ENCODE data around the gene SORCS2.
A peak's percentile ranks its signal among the peaks of the same experiment; 100 is the strongest.

Gene SORCS2

DNA sequence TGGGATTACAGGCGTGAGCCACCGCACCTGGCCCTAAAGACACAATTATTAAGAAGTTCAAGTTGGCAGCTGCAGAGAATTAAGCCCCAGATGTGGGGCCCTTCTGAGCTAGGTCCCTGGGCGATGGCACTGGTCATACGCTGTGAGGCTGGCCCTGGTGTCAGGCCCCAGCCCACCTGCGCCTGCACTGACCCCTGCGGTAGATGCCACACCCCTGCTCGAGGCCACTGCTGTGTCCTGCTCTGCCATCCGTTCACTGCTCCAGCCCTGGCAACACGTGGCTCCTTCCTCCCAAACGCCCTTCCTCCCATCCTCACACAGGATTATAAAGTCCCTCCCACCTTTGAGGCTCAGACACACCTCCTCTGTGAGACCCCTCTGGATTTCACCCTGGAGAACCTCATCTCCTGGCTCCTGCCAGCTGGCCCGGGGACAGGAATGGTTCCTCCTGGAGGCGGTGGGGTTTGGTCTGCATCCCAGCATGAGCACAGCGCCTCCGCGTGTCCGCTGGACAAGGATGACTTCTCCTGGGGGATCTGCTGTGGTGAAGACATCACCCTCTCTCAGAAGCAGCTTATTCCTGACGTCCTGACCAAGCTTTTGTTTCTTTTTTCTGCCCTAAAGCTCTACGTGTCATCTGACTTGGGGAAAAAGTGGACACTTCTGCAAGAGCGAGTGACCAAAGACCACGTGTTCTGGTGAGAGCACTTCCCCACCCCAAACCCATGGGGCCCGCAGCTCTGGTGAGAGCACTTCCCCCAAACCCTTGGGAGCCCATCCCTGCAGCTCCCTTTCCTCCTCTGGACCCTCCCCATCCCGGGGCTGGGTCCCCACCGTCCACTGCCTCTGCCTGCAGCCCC, 461.4 kb downstream of the SORCS2 start:
- TF ChIP-seq, protein P1, sequence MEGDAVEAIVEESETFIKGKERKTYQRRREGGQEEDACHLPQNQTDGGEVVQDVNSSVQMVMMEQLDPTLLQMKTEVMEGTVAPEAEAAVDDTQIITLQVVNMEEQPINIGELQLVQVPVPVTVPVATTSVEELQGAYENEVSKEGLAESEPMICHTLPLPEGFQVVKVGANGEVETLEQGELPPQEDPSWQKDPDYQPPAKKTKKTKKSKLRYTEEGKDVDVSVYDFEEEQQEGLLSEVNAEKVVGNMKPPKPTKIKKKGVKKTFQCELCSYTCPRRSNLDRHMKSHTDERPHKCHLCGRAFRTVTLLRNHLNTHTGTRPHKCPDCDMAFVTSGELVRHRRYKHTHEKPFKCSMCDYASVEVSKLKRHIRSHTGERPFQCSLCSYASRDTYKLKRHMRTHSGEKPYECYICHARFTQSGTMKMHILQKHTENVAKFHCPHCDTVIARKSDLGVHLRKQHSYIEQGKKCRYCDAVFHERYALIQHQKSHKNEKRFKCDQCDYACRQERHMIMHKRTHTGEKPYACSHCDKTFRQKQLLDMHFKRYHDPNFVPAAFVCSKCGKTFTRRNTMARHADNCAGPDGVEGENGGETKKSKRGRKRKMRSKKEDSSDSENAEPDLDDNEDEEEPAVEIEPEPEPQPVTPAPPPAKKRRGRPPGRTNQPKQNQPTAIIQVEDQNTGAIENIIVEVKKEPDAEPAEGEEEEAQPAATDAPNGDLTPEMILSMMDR (IDR thresholded peaks at IDR 0.05; ENCODE audit: low read depth, low read length): peak; percentile 8
- DNase-seq (ENCODE audit: low read depth in 2 of 2): peak; percentile 5 to 22
- H3K4me3 ChIP-seq (replicated peaks in 1 of 2; ENCODE audit: low read depth in 2 of 2, low read length in 2 of 2): no peak overlapping the region

DNA sequence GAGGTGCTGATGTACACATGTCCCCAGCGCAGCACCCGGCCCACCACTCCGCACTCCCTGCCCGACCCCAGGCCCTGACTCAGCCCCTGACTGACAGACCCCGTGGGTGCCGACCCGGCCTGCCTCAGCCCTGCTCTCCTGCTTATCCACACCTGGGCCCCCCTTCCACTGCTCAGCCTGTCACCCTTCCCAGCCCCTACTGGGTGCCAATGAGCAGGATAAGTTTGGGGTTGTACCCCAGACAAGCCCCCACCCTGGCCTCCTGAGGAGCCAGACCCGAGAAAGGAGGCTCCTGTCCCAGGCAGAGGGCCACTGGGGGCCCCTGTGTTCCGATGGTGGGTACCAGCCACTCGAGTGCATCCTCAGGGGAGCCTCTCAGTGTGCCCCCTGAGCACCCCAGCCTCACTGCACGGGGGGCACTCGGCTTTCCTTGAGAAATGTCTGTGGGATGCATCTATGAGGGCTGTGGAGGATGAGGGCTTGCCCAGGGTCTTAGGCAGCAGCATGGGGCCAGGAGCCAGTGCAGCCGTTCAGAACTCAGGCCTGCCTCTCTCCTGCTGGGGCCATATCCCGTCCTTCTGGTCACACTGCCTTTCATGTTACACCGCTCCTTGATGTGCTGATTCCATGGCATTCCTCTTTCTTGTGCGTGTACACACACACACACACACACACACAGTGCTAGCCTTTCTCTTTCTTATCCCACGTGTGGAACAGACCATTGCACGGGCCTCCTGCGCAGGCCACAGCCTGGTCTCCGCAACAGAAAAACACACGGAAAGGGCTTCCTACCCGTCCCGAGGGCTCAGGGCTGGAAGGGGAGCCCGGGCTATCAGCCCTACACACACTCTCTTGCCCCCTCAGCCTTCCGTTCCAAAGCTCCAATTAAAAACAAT, 462.5 kb downstream of the SORCS2 start:
- TF ChIP-seq, protein P1 (IDR thresholded peaks at IDR 0.05; ENCODE audit: low read depth, low read length): no peak
- no peak overlapping the region for H3K4me3 ChIP-seq (replicated peaks in 1 of 2; ENCODE audit: low read depth in 2 of 2, low read length in 2 of 2)
- no peak for DNase-seq (ENCODE audit: low read depth in 2 of 2)

DNA sequence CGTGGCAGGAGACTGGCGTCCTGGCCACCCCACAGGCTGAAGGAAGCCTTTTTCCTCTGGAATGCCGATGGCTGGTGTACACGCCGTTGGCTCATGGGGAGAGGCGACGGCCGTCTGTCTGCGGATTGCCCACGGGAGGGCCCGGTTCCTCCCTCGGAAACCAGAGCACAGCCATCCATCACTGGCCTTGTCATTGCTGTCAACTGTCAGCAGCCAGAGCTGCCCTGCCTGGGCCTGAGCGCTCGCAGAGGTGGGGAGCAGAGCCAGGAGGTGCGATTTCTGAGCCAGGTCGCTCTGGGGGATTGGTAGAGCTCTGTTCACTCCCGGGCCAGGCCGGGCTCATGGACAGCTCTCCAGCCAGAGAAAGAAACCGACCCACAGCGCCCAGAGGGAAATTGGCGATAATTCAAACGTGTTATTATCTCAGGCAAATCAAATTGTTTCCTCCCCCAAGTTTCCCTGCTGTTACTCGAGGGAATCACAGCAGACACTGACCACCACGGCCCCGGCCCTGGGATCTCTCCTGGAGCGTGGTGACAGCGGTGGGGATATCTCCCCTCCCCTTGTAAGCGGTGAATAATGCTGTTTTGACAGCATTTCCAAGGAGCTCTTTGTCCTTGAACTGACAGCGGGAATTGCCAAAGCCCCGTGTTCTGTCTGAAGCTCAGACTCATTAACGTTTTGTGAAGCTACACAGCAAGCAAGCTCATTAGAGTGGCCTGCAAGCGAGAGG, 463.3 kb downstream of the SORCS2 start:
- no peak overlapping the region for H3K4me3 ChIP-seq (replicated peaks in 1 of 2; ENCODE audit: low read depth in 2 of 2, low read length in 2 of 2)
- DNase-seq (ENCODE audit: low read depth in 2 of 2): no peak
- TF ChIP-seq, protein P1 (IDR thresholded peaks at IDR 0.05; ENCODE audit: low read depth, low read length): no peak

DNA sequence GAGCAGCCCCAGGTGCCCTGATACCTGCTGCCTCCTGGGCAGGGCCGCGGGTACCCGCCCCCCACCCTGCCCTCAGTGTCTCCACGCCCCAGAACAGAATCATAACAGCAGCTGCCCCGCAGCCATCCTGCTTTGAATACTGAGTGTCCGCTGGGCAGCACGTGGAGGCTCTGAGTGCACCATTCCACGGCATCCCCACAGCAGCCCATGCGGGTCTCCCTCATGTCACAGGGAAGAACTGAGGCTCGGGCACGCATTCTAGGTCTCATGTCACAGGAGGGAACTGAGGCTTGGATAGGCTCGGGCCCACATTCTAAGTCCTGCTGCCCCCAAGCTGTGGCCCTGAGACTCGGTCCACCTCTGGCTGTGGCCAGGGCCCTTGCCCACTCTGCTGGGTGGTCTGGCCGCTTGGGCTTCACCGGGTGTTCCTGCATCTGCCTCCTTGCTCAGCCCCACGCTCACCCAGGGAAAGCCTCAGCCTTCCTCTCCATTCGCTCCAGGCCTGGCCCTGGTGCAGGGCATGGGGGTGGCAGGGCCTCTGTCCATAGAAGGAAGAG, 464.0 kb downstream of the SORCS2 start:
- H3K4me3 ChIP-seq (replicated peaks in 1 of 2; ENCODE audit: low read depth in 2 of 2, low read length in 2 of 2): no peak overlapping the region
- TF ChIP-seq, protein P1 (IDR thresholded peaks at IDR 0.05; ENCODE audit: low read depth, low read length): no peak
- no peak for DNase-seq (ENCODE audit: low read depth in 2 of 2)

DNA sequence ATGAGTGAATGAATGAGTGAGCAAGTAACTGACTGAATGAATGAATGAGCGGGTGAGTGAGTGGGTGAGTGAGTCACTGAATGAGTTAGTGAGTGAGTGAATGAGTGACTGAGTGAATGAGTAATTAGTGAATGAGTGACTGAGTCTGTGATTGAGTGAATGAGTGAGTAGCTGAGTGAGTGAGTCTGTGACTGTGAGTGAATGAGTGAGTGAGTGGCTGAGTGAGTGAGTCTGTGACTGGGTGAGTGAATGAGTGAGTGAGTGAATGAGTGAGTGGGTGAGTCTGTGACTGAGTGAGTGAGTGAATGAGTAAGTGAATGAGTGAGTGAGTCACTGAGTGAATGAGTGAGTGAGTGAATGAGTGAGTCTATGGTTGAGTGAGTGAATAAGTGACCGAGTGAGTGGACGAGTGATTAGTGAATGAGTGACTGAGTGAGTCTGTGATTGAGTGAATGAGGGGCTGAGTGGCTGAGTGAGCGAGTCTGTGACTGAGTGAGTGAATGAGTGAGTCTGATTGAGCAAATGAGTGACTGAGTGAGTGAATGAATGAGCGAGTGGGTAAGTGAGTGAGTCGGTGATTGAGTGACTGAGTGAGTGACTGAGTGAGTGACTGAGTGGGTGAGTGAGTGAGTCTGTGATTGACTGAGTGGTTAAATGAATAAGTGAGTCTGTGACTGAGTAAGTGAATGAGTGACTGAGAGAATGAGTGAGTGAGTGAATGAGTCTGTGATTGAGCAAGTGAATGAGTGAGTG, 465.4 kb downstream of the SORCS2 start:
- no peak overlapping the region for H3K4me3 ChIP-seq (replicated peaks in 1 of 2; ENCODE audit: low read depth in 2 of 2, low read length in 2 of 2)
- TF ChIP-seq, protein P1 (IDR thresholded peaks at IDR 0.05; ENCODE audit: low read depth, low read length): no peak
- DNase-seq (ENCODE audit: low read depth in 2 of 2): no peak
